ENCODE data around the gene AP5S1. TPM values are rescaled to one million over a fixed set of nuclear protein-coding genes. Genes with fewer than 3 reads are reported as not detected.

AP5S1 gene
- total RNA-seq, 1 experiment from 2014 or later, result 3.9 TPM

DNA sequence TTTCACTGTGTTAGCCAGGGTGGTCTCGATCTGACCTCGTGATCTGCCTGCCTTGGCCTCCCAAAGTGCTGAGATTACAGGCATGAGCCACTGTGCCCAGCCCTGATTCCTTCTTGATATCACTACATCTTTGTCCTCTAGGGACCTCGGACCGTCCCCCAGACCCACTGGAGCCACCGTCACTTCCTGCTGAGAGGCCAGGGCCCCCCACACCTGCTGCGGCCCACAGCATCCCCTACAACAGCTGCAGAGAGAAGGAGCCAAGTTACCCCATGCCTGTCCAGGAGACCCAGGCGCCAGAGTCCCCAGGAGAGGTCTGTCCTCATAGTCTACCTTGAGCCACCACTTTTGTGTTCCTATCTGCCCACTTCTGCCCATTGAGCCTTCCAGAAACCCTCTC is 40.8 kb downstream of the AP5S1 start:
- Histone ChIP-seq H2BK15ac (ENCODE audit: low read depth, low read length) (no peak overlapping the region), H3K56ac (ENCODE audit: insufficient read length, low read depth, low read length) (no peak overlapping the region), H2BK12ac (ENCODE audit: insufficient read length, low read depth, low read length) (no peak overlapping the region), H3K27ac (ENCODE audit: insufficient read length, low read depth, low read length) (no peak overlapping the region), H2BK20ac (ENCODE audit: low read depth, low read length, poor library complexity, severe bottlenecking) (no peak overlapping the region), H3K79me1 (ENCODE audit: insufficient read depth, low read depth, low read length, poor library complexity, severe bottlenecking) (no peaks in the 10 kb centered on the region), H2BK120ac (ENCODE audit: low read depth, low read length, poor library complexity, severe bottlenecking) (no peak overlapping the region), H2AFZ (ENCODE audit: low read length) (no peak overlapping the region), H2AK5ac (ENCODE audit: insufficient read length, low read length) (no peak overlapping the region), H3T11ph (ENCODE audit: low read length) (no peak overlapping the region), H3K27me3 (ENCODE audit: insufficient read depth, low read length) (no peaks in the 10 kb centered on the region), H3K23ac (ENCODE audit: insufficient read length, low read depth, low read length) (no peak overlapping the region), H4K91ac (ENCODE audit: insufficient read length, low read depth, low read length) (no peak overlapping the region), H3K14ac (ENCODE audit: insufficient read depth, low read length) (no peak overlapping the region), H4K5ac (ENCODE audit: insufficient read length, low read depth, low read length) (no peak overlapping the region), H4K8ac (replicated peaks; ENCODE audit: insufficient read length, low read depth, low read length) (no peak overlapping the region), H3K18ac (ENCODE audit: insufficient read length, low read depth, low read length) (no peak overlapping the region), H4K20me1 (ENCODE audit: control insufficient read depth, insufficient read depth, insufficient read length) (no peaks in the 10 kb centered on the region), H3K4ac (ENCODE audit: low read depth, low read length) (no peak overlapping the region), H3K9me3 (ENCODE audit: control insufficient read depth, low read depth, low read length) (no peaks in the 10 kb centered on the region), H3K79me2 (ENCODE audit: insufficient read depth, low read length) (no peaks in the 10 kb centered on the region), H2BK5ac (ENCODE audit: insufficient read length, low read length) (no peak overlapping the region), H3K9ac (ENCODE audit: extremely low read depth, insufficient read length, low read length) (no peak overlapping the region), H3K4me2 (ENCODE audit: insufficient read depth, insufficient read length, low read length) (no peak overlapping the region), H3K23me2 (ENCODE audit: insufficient read length, low read depth, low read length, poor library complexity, severe bottlenecking) (no peaks in the 10 kb centered on the region), H3K4me1 (ENCODE audit: insufficient read depth, low read length) (no peaks in the 10 kb centered on the region)
- H3K27me3 Mint-ChIP-seq (ENCODE audit: low read depth), result peaks cover 2% of the 10 kb centered on the region
- H3K4me1 Mint-ChIP-seq, result no peaks in the 10 kb centered on the region
- DNase-seq, result no peak
- H3K27ac Mint-ChIP-seq, result peak overlapping the region in 1 of 3 experiments; percentile 61; a peak in 2 of 7 replicates
- peaks cover 0 to 4% of the 10 kb centered on the region in 2 experiments; a peak in 2 of 5 replicates for H3K9me3 Mint-ChIP-seq
- no CpG with 5 or more reads among the region's 7 CpGs for WGBS (ENCODE audit: extremely low coverage, insufficient read length, low lambda C conversion rate)
- peaks cover 40 to 77% (median 64%) of the 10 kb centered on the region in 3 experiments for H3K36me3 Mint-ChIP-seq (ENCODE audit: insufficient read depth in 1 of 3, low read depth in 3 of 3)
- H3K4me3 Mint-ChIP-seq, result no peak overlapping the region
- TF ChIP-seq, protein P1, sequence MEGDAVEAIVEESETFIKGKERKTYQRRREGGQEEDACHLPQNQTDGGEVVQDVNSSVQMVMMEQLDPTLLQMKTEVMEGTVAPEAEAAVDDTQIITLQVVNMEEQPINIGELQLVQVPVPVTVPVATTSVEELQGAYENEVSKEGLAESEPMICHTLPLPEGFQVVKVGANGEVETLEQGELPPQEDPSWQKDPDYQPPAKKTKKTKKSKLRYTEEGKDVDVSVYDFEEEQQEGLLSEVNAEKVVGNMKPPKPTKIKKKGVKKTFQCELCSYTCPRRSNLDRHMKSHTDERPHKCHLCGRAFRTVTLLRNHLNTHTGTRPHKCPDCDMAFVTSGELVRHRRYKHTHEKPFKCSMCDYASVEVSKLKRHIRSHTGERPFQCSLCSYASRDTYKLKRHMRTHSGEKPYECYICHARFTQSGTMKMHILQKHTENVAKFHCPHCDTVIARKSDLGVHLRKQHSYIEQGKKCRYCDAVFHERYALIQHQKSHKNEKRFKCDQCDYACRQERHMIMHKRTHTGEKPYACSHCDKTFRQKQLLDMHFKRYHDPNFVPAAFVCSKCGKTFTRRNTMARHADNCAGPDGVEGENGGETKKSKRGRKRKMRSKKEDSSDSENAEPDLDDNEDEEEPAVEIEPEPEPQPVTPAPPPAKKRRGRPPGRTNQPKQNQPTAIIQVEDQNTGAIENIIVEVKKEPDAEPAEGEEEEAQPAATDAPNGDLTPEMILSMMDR (conservative IDR thresholded peaks at IDR 0.05), result no peak
